ENCODE results near the gene FBLN7. TPM values are rescaled to one million over a fixed set of nuclear protein-coding genes. Genes with fewer than 3 reads are reported as not detected.

Gene FBLN7
- total RNA-seq, result 0.60 TPM
- long read RNA-seq, result 0 reads

- intact Hi-C loops (cut with micrococcal nuclease), result no loop called here
- no peaks in the 10 kb centered on the region for H3K36me3 ChIP-seq
- H3K4me1 ChIP-seq, result peaks cover 10% of the 10 kb centered on the region
- H3K27me3 ChIP-seq (ENCODE audit: low read depth), result peaks cover 41% of the 10 kb centered on the region
- H3K4me3 ChIP-seq, result peak within 1 kb of the TSS; percentile 72
- DNase-seq, result no peak
- H3K27ac ChIP-seq (replicated peaks), result peak within 1 kb of the TSS; percentile 19
- H3K9me3 ChIP-seq (replicated peaks), result peaks cover 5% of the 10 kb centered on the region
- TF ChIP-seq CTCF (IDR thresholded peaks at IDR 0.05; ENCODE audit: borderline replicate concordance), result no peak
These were observed at the start of gene FBLN7 for GRCh38 chr2:112138159-112139032. Gene FBLN7 (plus strand): TSS chr2:112138385. CDS start chr2:112138656, 271 bp downstream.

- Histone ChIP-seq H3K4me3 (no peak overlapping the region), H3K9me3 (replicated peaks) (no peaks in the 10 kb centered on the region), H3K27ac (replicated peaks) (no peak overlapping the region), H3K36me3 (peaks cover 74% of the 10 kb centered on the region), H3K4me1 (no peaks in the 10 kb centered on the region), H3K27me3 (ENCODE audit: low read depth) (no peaks in the 10 kb centered on the region)
- intact Hi-C loops (cut with micrococcal nuclease), result no loop called here
- TF ChIP-seq CTCF (IDR thresholded peaks at IDR 0.05; ENCODE audit: borderline replicate concordance), result no peak
- no peak for DNase-seq
These were observed 48.8 kb upstream of the FBLN7 start for GRCh38 chr2:112089375-112089774.

- no peak for TF ChIP-seq CTCF (IDR thresholded peaks at IDR 0.05; ENCODE audit: borderline replicate concordance)
- Histone ChIP-seq H3K4me3 (no peak overlapping the region), H3K27me3 (ENCODE audit: low read depth) (no peaks in the 10 kb centered on the region), H3K9me3 (replicated peaks) (no peaks in the 10 kb centered on the region), H3K36me3 (peaks cover 64% of the 10 kb centered on the region), H3K27ac (replicated peaks) (no peak overlapping the region), H3K4me1 (no peaks in the 10 kb centered on the region)
- intact Hi-C loops (cut with micrococcal nuclease), result no loop called here
- no peak for DNase-seq
These were observed 45.7 kb upstream of the FBLN7 start for GRCh38 chr2:112092286-112093041.

GRCh38 chr2:112093216-112093615 is 45.0 kb upstream of the FBLN7 start:
- no peaks in the 10 kb centered on the region for H3K9me3 ChIP-seq (replicated peaks)
- no peaks in the 10 kb centered on the region for H3K4me1 ChIP-seq
- no peak for DNase-seq
- no peak for TF ChIP-seq CTCF (IDR thresholded peaks at IDR 0.05; ENCODE audit: borderline replicate concordance)
- H3K27ac ChIP-seq (replicated peaks), result peak overlapping the region; percentile 0
- no peak overlapping the region for H3K4me3 ChIP-seq
- H3K36me3 ChIP-seq, result peaks cover 64% of the 10 kb centered on the region
- intact Hi-C loops (cut with micrococcal nuclease), result no loop called here
- H3K27me3 ChIP-seq (ENCODE audit: low read depth), result no peaks in the 10 kb centered on the region

- Histone ChIP-seq H3K36me3 (peaks cover 65% of the 10 kb centered on the region), H3K4me3 (no peak overlapping the region), H3K27ac (replicated peaks) (no peak overlapping the region), H3K27me3 (ENCODE audit: low read depth) (no peaks in the 10 kb centered on the region), H3K9me3 (replicated peaks) (no peaks in the 10 kb centered on the region), H3K4me1 (no peaks in the 10 kb centered on the region)
- DNase-seq, result no peak
- intact Hi-C loops (cut with micrococcal nuclease), result no loop called here
- no peak for TF ChIP-seq CTCF (IDR thresholded peaks at IDR 0.05; ENCODE audit: borderline replicate concordance)
These were observed 42.5 kb upstream of the FBLN7 start for GRCh38 chr2:112095681-112096080.

Measured in left ventricle myocardium inferior (tissue), 1 donor.